Kidney (tissue), 14 donors: ENCODE measurements around the gene HHLA2. TPM values are rescaled to one million over a fixed set of nuclear protein-coding genes. Genes with fewer than 3 reads are reported as not detected.
A peak's percentile ranks its signal among the peaks of the same experiment; 100 is the strongest.

ENCODE experiments used
- DNase-seq, 5 donors: peaks; one replicate each; pipeline ENCODE4 v3.0.0-alpha.2; 2013 to 2020
- FAIRE-seq: peaks from 2 replicates; lab custom pipeline; 2012; peaks lifted over from hg19 to GRCh38; lab: Jason Lieb, UNC
- H3K27ac ChIP-seq, 2 donors: one replicate each; pipeline ENCODE4 v1.7.0; 2013; ENCODE audit warnings: low read depth in 2 of 2, low read length in 2 of 2, inconsistent platforms in 1 of 2
- H3K27me3 ChIP-seq: one replicate; pipeline ENCODE4 v1.7.1; 2013; ENCODE audit warnings: low read length, inconsistent platforms; ENCODE audit not compliant: control insufficient read depth, insufficient read depth
- H3K36me3 ChIP-seq, 3 donors: one replicate each; pipeline versions ENCODE4 v1.7.0 to v1.7.1; 2013; ENCODE audit warnings: low read length in 3 of 3, control low read depth in 1 of 3, inconsistent platforms in 1 of 3; ENCODE audit not compliant: insufficient read depth in 3 of 3, control insufficient read depth in 2 of 3
- H3K4me1 ChIP-seq, 3 donors: one replicate each; pipeline versions ENCODE4 v1.7.0 to v1.7.1; 2013; ENCODE audit warnings: low read length in 3 of 3, inconsistent platforms in 1 of 3, low read depth in 1 of 3; ENCODE audit not compliant: control insufficient read depth in 2 of 3, insufficient read depth in 2 of 3
- H3K4me3 ChIP-seq, 3 donors: one replicate each; pipeline versions ENCODE4 v1.7.0 to v1.8.1; 2013; ENCODE audit warnings: low read length in 3 of 3, control low read depth in 1 of 3, inconsistent platforms in 1 of 3
- H3K9ac ChIP-seq, 3 donors: one replicate each; pipeline versions ENCODE4 v1.7.0 to v1.7.1; 2013; ENCODE audit warnings: low read length in 3 of 3, control low read depth in 1 of 3, inconsistent platforms in 1 of 3
- H3K9me3 ChIP-seq, 3 donors: one replicate each; pipeline versions ENCODE4 v1.7.0 to v1.7.1; 2013; ENCODE audit warnings: low read length in 3 of 3, control low read depth in 1 of 3, inconsistent platforms in 1 of 3; ENCODE audit not compliant: control insufficient read depth in 2 of 3, insufficient read depth in 1 of 3
- intact Hi-C: fragments of 100-400 bp; cut with DNase I; formaldehyde crosslinking; loops from one replicate; pipeline ENCODE4 v1.11.1; 2022
- polyA plus RNA-seq: library from polyadenylated mRNA; stranded (reverse); fragments of 350-450 nt; fragmentation: Illumina TruSeq; extraction: RNeasy Lipid Tissue Mini Kit (QIAGEN cat#74804); gene quantifications from one replicate; pipeline ENCODE4 v1.2.3, GENCODE V29; 2014; ENCODE audit warnings: low read depth, low replicate concordance; ENCODE audit not compliant: insufficient read depth
- total RNA-seq: library from RNA; stranded (reverse); fragmentation: NEBNext Ultra II Directional; extraction: Animal tissue kit (Norgen Biotek cat#: 25700); gene quantifications from one replicate; pipeline ENCODE4 v1.2.1, GENCODE V29; 2021
- TF ChIP-seq, protein P1 (sequence below): IDR thresholded peaks from 3 replicates; pipeline ENCODE4 v1.5.1; 2012; ENCODE audit warnings: mild to moderate bottlenecking, moderate library complexity, borderline replicate concordance; ENCODE audit not compliant: insufficient read depth; ENCODE audit errors: extremely low read depth
- donor health status: control.
- donor health status: control.
- donor health status: control.
- donor health status: control.
- donor health status: control.
- donor health status: DM: yes; HTN: yes; CAD: no.
- donor health status: Normal renal cell carcinoma (clear cell type).

Gene HHLA2
- total and polyA plus RNA-seq, 2 donors from 2014 or later = 5.1 to 18.8 TPM

DNA sequence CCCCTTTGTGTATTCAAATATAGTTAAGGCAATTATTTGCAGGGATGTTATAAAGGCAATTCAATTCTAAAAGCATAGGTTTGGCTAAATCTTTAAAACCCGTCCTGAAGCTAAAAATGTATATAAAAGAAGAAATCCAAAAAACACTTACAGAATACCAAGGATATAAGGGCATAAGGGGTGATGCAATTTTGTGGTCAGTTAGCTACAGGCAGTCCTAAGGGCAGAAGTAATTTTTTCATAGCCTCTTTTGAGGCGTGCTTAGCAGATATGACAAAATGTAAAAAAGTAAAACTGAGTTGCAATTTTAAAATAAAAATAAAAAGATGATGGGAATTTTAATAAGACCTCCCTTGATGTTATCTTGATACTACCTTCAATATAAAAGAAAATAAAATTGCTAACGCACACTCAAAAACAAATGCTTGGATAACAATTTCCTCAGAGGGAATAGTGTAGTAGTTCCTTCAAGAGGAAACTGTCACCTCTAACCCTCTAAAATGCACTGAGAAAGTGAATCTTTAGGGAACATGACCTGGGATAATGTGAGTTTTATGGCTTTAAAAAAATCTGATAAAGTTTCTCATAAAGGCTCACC, 109.8 kb downstream of the HHLA2 start:
- Histone ChIP-seq H3K9ac (no peak overlapping the region), H3K36me3 (no peaks in the 10 kb centered on the region), H3K27me3 (no peaks in the 10 kb centered on the region), H3K4me1 (no peaks in the 10 kb centered on the region), H3K4me3 (no peak overlapping the region), H3K9me3 (no peaks in the 10 kb centered on the region), H3K27ac (no peak overlapping the region)
- intact Hi-C loops = no loop called here
- TF ChIP-seq, protein P1, sequence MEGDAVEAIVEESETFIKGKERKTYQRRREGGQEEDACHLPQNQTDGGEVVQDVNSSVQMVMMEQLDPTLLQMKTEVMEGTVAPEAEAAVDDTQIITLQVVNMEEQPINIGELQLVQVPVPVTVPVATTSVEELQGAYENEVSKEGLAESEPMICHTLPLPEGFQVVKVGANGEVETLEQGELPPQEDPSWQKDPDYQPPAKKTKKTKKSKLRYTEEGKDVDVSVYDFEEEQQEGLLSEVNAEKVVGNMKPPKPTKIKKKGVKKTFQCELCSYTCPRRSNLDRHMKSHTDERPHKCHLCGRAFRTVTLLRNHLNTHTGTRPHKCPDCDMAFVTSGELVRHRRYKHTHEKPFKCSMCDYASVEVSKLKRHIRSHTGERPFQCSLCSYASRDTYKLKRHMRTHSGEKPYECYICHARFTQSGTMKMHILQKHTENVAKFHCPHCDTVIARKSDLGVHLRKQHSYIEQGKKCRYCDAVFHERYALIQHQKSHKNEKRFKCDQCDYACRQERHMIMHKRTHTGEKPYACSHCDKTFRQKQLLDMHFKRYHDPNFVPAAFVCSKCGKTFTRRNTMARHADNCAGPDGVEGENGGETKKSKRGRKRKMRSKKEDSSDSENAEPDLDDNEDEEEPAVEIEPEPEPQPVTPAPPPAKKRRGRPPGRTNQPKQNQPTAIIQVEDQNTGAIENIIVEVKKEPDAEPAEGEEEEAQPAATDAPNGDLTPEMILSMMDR = no peak
- FAIRE-seq (no peak), DNase-seq (no peak)

DNA sequence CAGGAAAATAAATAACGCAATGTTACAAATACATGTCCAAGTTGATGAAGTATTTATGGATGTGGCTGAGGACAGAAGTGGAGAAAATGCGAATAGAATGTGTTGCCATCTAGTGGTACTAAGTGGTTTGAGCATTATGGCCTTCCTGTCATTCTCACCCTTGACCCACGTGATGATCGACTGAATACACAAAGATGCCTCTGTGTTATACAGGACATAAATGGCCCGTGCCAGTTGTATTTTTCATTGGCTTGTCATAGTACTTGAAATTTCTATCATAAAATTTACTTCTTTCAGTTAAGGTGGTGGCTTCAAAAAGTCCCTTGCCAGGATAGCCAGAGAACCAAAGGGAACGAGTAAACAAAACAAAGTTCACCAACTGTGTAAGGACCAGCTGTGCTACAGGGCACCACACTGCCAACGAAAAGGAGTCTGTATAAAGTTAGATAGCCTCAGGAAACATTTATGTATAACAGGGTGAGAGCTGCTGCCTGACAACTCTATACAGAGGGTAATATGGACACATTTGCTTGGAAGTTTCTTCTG, 110.4 kb downstream of the HHLA2 start:
- intact Hi-C loops = no loop called here

DNA sequence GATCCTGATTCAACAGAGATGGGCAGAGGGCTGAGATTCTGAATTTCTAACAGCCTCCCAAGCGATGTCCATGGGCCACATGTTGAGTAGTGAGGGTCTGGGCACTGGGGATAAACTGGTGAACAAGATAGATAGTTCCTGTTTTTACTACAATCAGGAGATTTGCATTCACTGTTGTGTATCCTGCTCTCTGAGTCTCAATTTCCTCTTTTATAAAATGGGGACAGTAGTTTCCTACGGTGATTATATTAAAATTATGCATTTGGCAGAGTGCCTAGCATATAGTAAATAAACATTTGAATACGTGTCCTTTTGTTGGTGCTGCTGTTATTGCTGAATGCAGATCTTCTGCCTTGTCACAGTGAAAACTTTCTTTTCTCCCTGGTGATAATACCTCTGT, 111.5 kb downstream of the HHLA2 start:
- DNase-seq (no peak), FAIRE-seq (no peak)
- no peak overlapping the region for H3K4me3 ChIP-seq
- no peaks in the 10 kb centered on the region for H3K36me3 ChIP-seq
- no peak overlapping the region for H3K27ac ChIP-seq
- no peaks in the 10 kb centered on the region for H3K9me3 ChIP-seq
- intact Hi-C loops = no loop called here
- no peaks in the 10 kb centered on the region for H3K27me3 ChIP-seq
- TF ChIP-seq, protein P1 = no peak
- no peaks in the 10 kb centered on the region for H3K4me1 ChIP-seq
- H3K9ac ChIP-seq = no peak overlapping the region

More for the DNA sequence above, 110.4 kb downstream of the HHLA2 start:
- Histone ChIP-seq H3K4me1 (no peaks in the 10 kb centered on the region), H3K36me3 (no peaks in the 10 kb centered on the region), H3K9ac (no peak overlapping the region), H3K27me3 (no peaks in the 10 kb centered on the region), H3K9me3 (no peaks in the 10 kb centered on the region), H3K4me3 (no peak overlapping the region), H3K27ac (no peak overlapping the region)
- TF ChIP-seq, protein P1 = peak; percentile 58
- FAIRE-seq (peak; percentile 87), DNase-seq (peak in 4 of 5 donors; percentile 15 to 83 (median 58))
